GM23338 (cell line): ENCODE results near the gene TMUB2. TPM values are rescaled to one million over a fixed set of nuclear protein-coding genes. Genes with fewer than 3 reads are reported as not detected.

Source experiments
- ATAC-seq: fragments of 200-7000 bp; cut with Tn5 transposase; 3 replicates; pipeline ENCODE4 v1.9.1; 2020
- DNase-seq: peaks from one replicate; pipeline ENCODE4 v3.0.0-alpha.2; 2015; ENCODE audit warnings: low spot score
- H2AFZ ChIP-seq: fragments of 200-600 bp; sonication (generic); 2 replicates; pipeline ENCODE4 v1.8.0; 2016; ENCODE audit warnings: antibody characterized with exemption, mild to moderate bottlenecking, moderate library complexity
- H3F3A ChIP-seq: fragments of 200-600 bp; sonication (generic); replicated peaks from 2 replicates; pipeline ENCODE4 v1.8.0; 2017; ENCODE audit warnings: antibody characterized with exemption, mixed run types, low read depth
- H3K27ac ChIP-seq: fragments of 200-600 bp; sonication (generic); 2 replicates; pipeline ENCODE4 v1.6.1; 2016; ENCODE audit warnings: low read depth
- H3K27me3 ChIP-seq: fragments of 200-600 bp; sonication (generic); 2 replicates; pipeline ENCODE4 v1.8.0; 2016; ENCODE audit warnings: mild to moderate bottlenecking, mixed run types, moderate library complexity; ENCODE audit not compliant: insufficient read depth
- H3K36me3 ChIP-seq: fragments of 200-600 bp; sonication (generic); 2 replicates; pipeline ENCODE4 v1.8.0; 2016; ENCODE audit warnings: mild to moderate bottlenecking; ENCODE audit not compliant: insufficient read depth
- H3K4me1 ChIP-seq: fragments of 200-600 bp; sonication (generic); 2 replicates; pipeline ENCODE4 v1.8.0; 2016; ENCODE audit warnings: mild to moderate bottlenecking, moderate library complexity; ENCODE audit not compliant: insufficient read depth
- H3K4me2 ChIP-seq: fragments of 200-600 bp; sonication (generic); 2 replicates; pipeline ENCODE4 v1.7.1; 2017; ENCODE audit warnings: mixed run types
- H3K4me3 ChIP-seq: fragments of 200-600 bp; sonication (generic); 2 replicates; pipeline ENCODE4 v1.6.1; 2016; ENCODE audit warnings: mixed run types
- H3K79me2 ChIP-seq: fragments of 200-600 bp; sonication (generic); replicated peaks from 2 replicates; pipeline ENCODE4 v1.8.0; 2017; ENCODE audit warnings: mild to moderate bottlenecking; ENCODE audit not compliant: insufficient read depth
- H3K9me2 ChIP-seq: fragments of 200-600 bp; sonication (generic); 2 replicates; pipeline ENCODE4 v1.8.0; 2017; ENCODE audit not compliant: insufficient read depth
- H4K20me1 ChIP-seq: fragments of 200-600 bp; sonication (generic); replicated peaks from 2 replicates; pipeline ENCODE4 v1.8.0; 2017; ENCODE audit warnings: mild to moderate bottlenecking; ENCODE audit not compliant: insufficient read depth
- H3K27ac Mint-ChIP-seq: 2 replicates; pipeline ENCODE4 v1.8.0; 2020; ENCODE audit warnings: inconsistent platforms, mild to moderate bottlenecking, moderate library complexity, mixed read lengths
- H3K27me3 Mint-ChIP-seq: 3 replicates; pipeline ENCODE4 v1.8.0; 2022; ENCODE audit warnings: low read depth, mild to moderate bottlenecking, moderate library complexity, mixed read lengths, inconsistent platforms; ENCODE audit not compliant: insufficient read depth, poor library complexity
- H3K36me3 Mint-ChIP-seq: 3 replicates; pipeline ENCODE4 v1.8.0; 2021; ENCODE audit warnings: low read depth, mild to moderate bottlenecking, inconsistent platforms, moderate library complexity, mixed read lengths
- H3K4me1 Mint-ChIP-seq: 3 replicates; pipeline ENCODE4 v1.8.0; 2020; ENCODE audit warnings: mild to moderate bottlenecking, inconsistent platforms, mixed read lengths
- H3K4me3 Mint-ChIP-seq: 3 replicates; pipeline ENCODE4 v1.8.0; 2021; ENCODE audit warnings: moderate library complexity, mild to moderate bottlenecking, inconsistent platforms, mixed read lengths
- H3K9me3 Mint-ChIP-seq: 3 replicates; pipeline ENCODE4 v1.8.0; 2020; ENCODE audit warnings: moderate library complexity, mild to moderate bottlenecking, inconsistent platforms, mixed read lengths
- CREB1 ChIP-seq: fragments of 250-450 bp; sonication (Bioruptor Pico); IDR thresholded peaks from 2 replicates; pipeline ENCODE4 v1.5.0; 2020; ENCODE audit warnings: low read depth, mild to moderate bottlenecking, moderate library complexity
- CTCF ChIP-seq, 2 experiments: fragments of 200-600 bp in 1 of 2; sonication (generic) in 1 of 2; conservative IDR thresholded peaks; 2 replicates each; pipeline versions ENCODE4 v1.5.1 to v1.6.1; 2016 to 2017; ENCODE audit warnings: antibody characterized with exemption in 2 of 2, low read depth in 2 of 2, mild to moderate bottlenecking in 2 of 2, moderate library complexity in 1 of 2
- EZH2 ChIP-seq: fragments of 200-600 bp; sonication (generic); IDR thresholded peaks from one replicate; pipeline ENCODE4 v1.8.0; 2017; ENCODE audit warnings: antibody characterized with exemption, mild to moderate bottlenecking, low read depth; ENCODE audit not compliant: unreplicated experiment
- EZH2phosphoT487 ChIP-seq: fragments of 200-600 bp; sonication (generic); IDR thresholded peaks from one replicate; pipeline ENCODE4 v1.8.1; 2018; ENCODE audit warnings: antibody characterized with exemption; ENCODE audit not compliant: unreplicated experiment
- NANOG ChIP-seq: IDR thresholded peaks from 2 replicates; pipeline ENCODE4 v1.6.1; 2016; ENCODE audit warnings: antibody characterized with exemption, borderline replicate concordance
- POLR2AphosphoS5 ChIP-seq: IDR thresholded peaks from 2 replicates; pipeline ENCODE4 v1.6.1; 2016; ENCODE audit warnings: antibody characterized with exemption, low read depth
- STAT1 ChIP-seq: IDR thresholded peaks from one replicate; pipeline ENCODE4 v1.6.1; 2016; ENCODE audit warnings: antibody characterized with exemption; ENCODE audit not compliant: unreplicated experiment
- ZNF114 ChIP-seq: fragments of 250-450 bp; sonication (Bioruptor Pico); IDR thresholded peaks from 2 replicates; pipeline ENCODE4 v1.5.0; 2020; ENCODE audit warnings: mild to moderate bottlenecking, moderate library complexity
- ZNF331 ChIP-seq: fragments of 250-450 bp; sonication (Bioruptor Pico); IDR thresholded peaks from 2 replicates; pipeline ENCODE4 v1.5.0; 2020; ENCODE audit warnings: low read depth, mild to moderate bottlenecking, moderate library complexity
- ZNF462 ChIP-seq: fragments of 250-450 bp; sonication (Bioruptor Pico); IDR thresholded peaks from 2 replicates; pipeline ENCODE4 v1.5.0; 2020; ENCODE audit warnings: mild to moderate bottlenecking, moderate library complexity
- polyA plus RNA-seq: library from polyadenylated mRNA; unstranded; fragments of >200 nt; fragmentation: Nextera tagmentation; extraction: Ambion mirVana; gene quantifications from 2 replicates; pipeline ENCODE4 v1.2.1, GENCODE V29; 2016
- total RNA-seq: library from RNA; depleted of rRNA; stranded (reverse); fragments of >200 nt; shearing (Covaris generic); gene quantifications from 2 replicates; pipeline ENCODE4 v1.2.3, GENCODE V29; 2014

TMUB2 gene
- total and polyA plus RNA-seq, 2 experiments from 2014 or later, result 16.5 to 20.8 TPM

GRCh38 chr17:44230140-44230539 is 43.4 kb downstream of the TMUB2 start (continued):
- TF ChIP-seq EZH2phosphoT487, result no peak
- TF ChIP-seq EZH2, result no peak
- TF ChIP-seq NANOG, result no peak
- no peak for TF ChIP-seq STAT1

- Histone ChIP-seq H3K4me3 (no peak overlapping the region), H3K4me1 (no peaks in the 10 kb centered on the region), H3F3A (no peaks in the 10 kb centered on the region), H3K27me3 (no peaks in the 10 kb centered on the region), H4K20me1 (no peaks in the 10 kb centered on the region), H3K36me3 (no peaks in the 10 kb centered on the region), H2AFZ (no peak overlapping the region), H3K79me2 (no peaks in the 10 kb centered on the region), H3K9me2 (no peaks in the 10 kb centered on the region), H3K4me2 (no peak overlapping the region), H3K27ac (no peak overlapping the region)
- no peak overlapping the region for H3K27ac Mint-ChIP-seq
- TF ChIP-seq CREB1 (CRISPR knock-in tag) (no peak), NANOG (no peak), ZNF114 (CRISPR knock-in tag) (no peak), EZH2phosphoT487 (no peak), EZH2 (no peak), ZNF331 (CRISPR knock-in tag) (no peak)
- peaks cover 7% of the 10 kb centered on the region; the same call in 2 of the 3 replicates for H3K9me3 Mint-ChIP-seq
- no peak overlapping the region; the same call in 2 of the 3 replicates for H3K4me3 Mint-ChIP-seq
- ATAC-seq, result no peak
- no peaks in the 10 kb centered on the region for H3K4me1 Mint-ChIP-seq
- peaks cover 6% of the 10 kb centered on the region; the same call in 1 of the 3 replicates for H3K36me3 Mint-ChIP-seq
- peaks cover 16% of the 10 kb centered on the region for H3K27me3 Mint-ChIP-seq
- no peak for DNase-seq
Observed at GRCh38 chr17:44232061-44232460, 45.3 kb downstream of the TMUB2 start.

GRCh38 chr17:44233582-44233981 is 46.8 kb downstream of the TMUB2 start:
- H3K9me2 ChIP-seq, result no peaks in the 10 kb centered on the region
- DNase-seq (no peak), ATAC-seq (no peak)
- no peaks in the 10 kb centered on the region for H3F3A ChIP-seq
- peaks cover 14% of the 10 kb centered on the region for H3K27me3 Mint-ChIP-seq
- H3K36me3 ChIP-seq, result no peaks in the 10 kb centered on the region
- H3K36me3 Mint-ChIP-seq, result peaks cover 6% of the 10 kb centered on the region; the same call in 1 of the 3 replicates
- no peak overlapping the region for H3K4me3 ChIP-seq
- H4K20me1 ChIP-seq, result no peaks in the 10 kb centered on the region
- no peaks in the 10 kb centered on the region for H3K4me1 ChIP-seq
- H3K4me3 Mint-ChIP-seq, result no peak overlapping the region
- H3K79me2 ChIP-seq, result no peaks in the 10 kb centered on the region
- H3K27ac Mint-ChIP-seq, result no peak overlapping the region
- no peaks in the 10 kb centered on the region for H3K4me1 Mint-ChIP-seq
- H3K27me3 ChIP-seq, result no peaks in the 10 kb centered on the region
- H3K27ac ChIP-seq, result no peak overlapping the region
- no peak overlapping the region for H2AFZ ChIP-seq
- H3K4me2 ChIP-seq, result no peak overlapping the region
- H3K9me3 Mint-ChIP-seq, result peaks cover 14% of the 10 kb centered on the region; the same call in 2 of the 3 replicates
- no peak for TF ChIP-seq ZNF462 (CRISPR knock-in tag)
- TF ChIP-seq CREB1 (CRISPR knock-in tag), result no peak
- TF ChIP-seq STAT1, result no peak
- TF ChIP-seq EZH2, result no peak
- no peak for TF ChIP-seq CTCF (conservative IDR thresholded peaks at IDR 0.05; ENCODE audit: low read depth in 2 of 2)
- TF ChIP-seq POLR2AphosphoS5, result no peak
- no peak for TF ChIP-seq ZNF114 (CRISPR knock-in tag)
